Left ventricle myocardium inferior (tissue), 1 donor: ENCODE data around the gene PLD4. TPM values are rescaled to one million over a fixed set of nuclear protein-coding genes. Genes with fewer than 3 reads are reported as not detected.

Source experiments
- DNase-seq: peaks from one replicate; pipeline ENCODE4 v3.0.0-alpha.2; 2020
- H3K27ac ChIP-seq: fragments of 200-600 bp; replicated peaks from 2 replicates; pipeline ENCODE4 v1.8.0; 2021
- H3K27me3 ChIP-seq: fragments of 200-600 bp; 2 replicates; pipeline ENCODE4 v1.8.0; 2021; ENCODE audit warnings: low read depth
- H3K36me3 ChIP-seq: fragments of 200-600 bp; 2 replicates; pipeline ENCODE4 v1.8.0; 2021
- H3K4me1 ChIP-seq: fragments of 200-600 bp; 2 replicates; pipeline ENCODE4 v1.8.0; 2021
- H3K4me3 ChIP-seq: fragments of 200-600 bp; 2 replicates; pipeline ENCODE4 v1.8.0; 2021; ENCODE audit warnings: mild to moderate bottlenecking, moderate library complexity
- H3K9me3 ChIP-seq: fragments of 200-600 bp; replicated peaks from 2 replicates; pipeline ENCODE4 v1.8.0; 2021
- intact Hi-C: fragments of 100-400 bp; cut with micrococcal nuclease; formaldehyde crosslinking; loops from one replicate; pipeline ENCODE4 v1.11.0; 2022
- total RNA-seq: library from RNA; stranded (reverse); fragmentation: NEBNext Ultra II Directional; extraction: Animal tissue kit (Norgen Biotek cat#: 25700); gene quantifications from one replicate; pipeline ENCODE4 v1.2.1, GENCODE V29; 2021
- TF ChIP-seq, protein P1 (sequence below): fragments of 200-600 bp; IDR thresholded peaks from 2 replicates; pipeline ENCODE4 v1.8.0; 2021; ENCODE audit warnings: antibody characterized with exemption, mild to moderate bottlenecking, borderline replicate concordance
- donor health status: DM: no; HTN: yes; CAD: no; lungs with severe emphysema.

The PLD4 gene
- total RNA-seq, 1 donor from 2014 or later, result 0.44 TPM

DNA sequence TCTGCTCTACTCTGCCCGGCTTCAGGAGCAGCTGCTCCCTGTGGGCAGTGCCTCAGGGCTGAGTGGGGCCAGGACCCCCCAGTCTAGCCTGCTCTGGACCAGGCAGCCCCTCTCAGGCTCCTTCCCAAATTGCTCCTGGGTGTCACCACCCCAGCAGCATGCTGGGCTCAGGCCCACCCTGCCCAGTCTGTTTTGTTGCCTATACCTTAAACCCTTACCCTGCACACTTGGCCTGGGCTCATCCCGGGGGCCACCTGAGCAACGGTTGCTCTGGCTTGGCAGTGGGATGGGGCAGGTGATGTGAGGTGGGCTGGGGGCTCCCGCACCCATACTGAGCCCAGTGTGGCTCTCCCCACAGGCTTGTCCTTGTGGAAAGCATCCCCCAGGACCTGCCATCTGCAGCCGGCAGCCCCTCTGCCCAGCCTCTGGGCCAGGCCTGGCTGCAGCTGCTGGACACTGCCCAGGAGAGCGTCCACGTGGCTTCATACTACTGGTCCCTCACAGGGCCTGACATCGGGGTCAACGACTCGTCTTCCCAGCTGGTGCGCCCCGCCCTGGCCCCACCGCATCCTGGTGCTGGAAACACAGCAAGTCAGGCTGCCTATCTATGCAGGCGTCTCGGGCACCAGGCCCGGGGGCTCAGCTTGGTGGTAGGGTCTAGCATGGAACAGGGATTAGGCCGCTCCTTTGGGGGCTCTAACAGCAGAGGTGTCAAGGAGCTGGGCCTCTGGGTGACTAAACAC lies 3.9 kb downstream of the PLD4 start:
- H3K4me3 ChIP-seq, result no peak overlapping the region
- H3K4me1 ChIP-seq, result peaks cover 17% of the 10 kb centered on the region
- peaks cover 87% of the 10 kb centered on the region for H3K27me3 ChIP-seq
- peaks cover 9% of the 10 kb centered on the region for H3K9me3 ChIP-seq
- H3K27ac ChIP-seq, result no peak overlapping the region
- TF ChIP-seq, protein P1, sequence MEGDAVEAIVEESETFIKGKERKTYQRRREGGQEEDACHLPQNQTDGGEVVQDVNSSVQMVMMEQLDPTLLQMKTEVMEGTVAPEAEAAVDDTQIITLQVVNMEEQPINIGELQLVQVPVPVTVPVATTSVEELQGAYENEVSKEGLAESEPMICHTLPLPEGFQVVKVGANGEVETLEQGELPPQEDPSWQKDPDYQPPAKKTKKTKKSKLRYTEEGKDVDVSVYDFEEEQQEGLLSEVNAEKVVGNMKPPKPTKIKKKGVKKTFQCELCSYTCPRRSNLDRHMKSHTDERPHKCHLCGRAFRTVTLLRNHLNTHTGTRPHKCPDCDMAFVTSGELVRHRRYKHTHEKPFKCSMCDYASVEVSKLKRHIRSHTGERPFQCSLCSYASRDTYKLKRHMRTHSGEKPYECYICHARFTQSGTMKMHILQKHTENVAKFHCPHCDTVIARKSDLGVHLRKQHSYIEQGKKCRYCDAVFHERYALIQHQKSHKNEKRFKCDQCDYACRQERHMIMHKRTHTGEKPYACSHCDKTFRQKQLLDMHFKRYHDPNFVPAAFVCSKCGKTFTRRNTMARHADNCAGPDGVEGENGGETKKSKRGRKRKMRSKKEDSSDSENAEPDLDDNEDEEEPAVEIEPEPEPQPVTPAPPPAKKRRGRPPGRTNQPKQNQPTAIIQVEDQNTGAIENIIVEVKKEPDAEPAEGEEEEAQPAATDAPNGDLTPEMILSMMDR, result no peak
- H3K36me3 ChIP-seq, result no peaks in the 10 kb centered on the region
- intact Hi-C loops, result no loop called here
- peak; percentile 13 for DNase-seq

DNA sequence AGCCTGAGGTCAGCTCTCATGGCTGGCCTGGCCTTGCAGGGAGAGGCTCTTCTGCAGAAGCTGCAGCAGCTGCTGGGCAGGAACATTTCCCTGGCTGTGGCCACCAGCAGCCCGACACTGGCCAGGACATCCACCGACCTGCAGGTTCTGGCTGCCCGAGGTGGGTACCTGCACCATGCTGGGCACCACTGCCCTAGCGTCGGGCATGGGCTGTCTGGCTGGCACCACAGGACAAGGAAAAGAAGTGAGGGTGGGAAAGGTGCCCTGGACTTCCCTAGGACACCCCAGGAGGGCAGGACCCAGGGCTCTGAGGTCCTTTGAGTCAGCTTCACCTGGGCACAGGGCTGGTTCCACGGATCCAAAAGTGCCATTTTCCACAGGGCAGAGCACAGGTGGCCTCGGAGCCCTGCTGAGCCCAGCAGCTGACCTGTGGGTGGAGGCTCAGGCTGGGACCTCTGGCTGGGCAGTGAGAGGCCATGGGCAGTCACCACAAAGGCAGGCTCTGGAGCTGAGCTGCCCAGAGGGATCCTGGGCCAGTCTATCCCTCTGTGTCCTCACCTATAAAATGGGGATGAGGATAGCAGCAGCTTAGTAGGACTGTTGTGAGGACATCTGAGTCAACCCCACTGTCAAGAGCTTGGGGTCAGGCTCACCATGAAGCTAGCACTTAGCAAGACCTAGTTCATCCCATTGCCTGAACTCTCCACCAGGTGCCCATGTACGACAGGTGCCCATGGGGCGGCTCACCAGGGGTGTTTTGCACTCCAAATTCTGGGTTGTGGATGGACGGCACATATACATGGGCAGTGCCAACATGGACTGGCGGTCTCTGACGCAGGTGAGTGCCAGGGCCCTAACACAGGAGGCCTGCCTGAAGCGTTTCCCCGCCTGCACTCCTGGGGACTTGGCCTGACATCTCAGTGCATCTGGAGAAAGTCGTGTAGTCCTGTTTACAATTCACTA lies 4.9 kb downstream of the PLD4 start:
- intact Hi-C loops, result no loop called here
- DNase-seq, result peak; percentile 8
- peaks cover 21% of the 10 kb centered on the region for H3K4me1 ChIP-seq

DNA sequence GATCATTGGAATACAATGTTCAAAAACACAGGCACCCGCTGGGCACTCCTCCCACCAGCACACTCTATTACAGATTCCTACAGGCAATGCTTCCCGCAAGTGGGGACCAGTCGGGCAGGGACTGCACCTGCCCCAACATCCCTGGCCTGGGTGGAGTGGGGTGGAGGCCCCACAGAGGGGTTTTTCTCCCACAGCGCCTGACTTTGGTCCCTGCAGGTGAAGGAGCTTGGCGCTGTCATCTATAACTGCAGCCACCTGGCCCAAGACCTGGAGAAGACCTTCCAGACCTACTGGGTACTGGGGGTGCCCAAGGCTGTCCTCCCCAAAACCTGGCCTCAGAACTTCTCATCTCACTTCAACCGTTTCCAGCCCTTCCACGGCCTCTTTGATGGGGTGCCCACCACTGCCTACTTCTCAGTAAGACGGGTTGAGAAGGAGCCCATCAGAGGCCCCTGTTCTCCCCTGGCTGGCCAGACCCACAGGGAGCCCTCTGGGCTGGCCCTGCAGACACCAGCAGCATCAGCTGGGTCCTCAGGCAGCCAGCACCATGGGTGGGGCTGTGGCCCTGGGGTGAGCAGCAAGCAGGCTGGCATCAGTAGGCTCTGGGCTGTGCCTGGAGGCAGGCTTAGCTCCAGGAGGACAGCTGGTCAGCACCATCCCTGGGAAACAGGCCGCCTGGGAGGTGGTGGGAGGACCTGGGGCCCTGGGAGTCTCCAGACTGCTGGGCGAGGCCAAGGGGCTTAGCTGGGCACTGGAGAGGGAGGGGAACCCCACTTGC lies 6.0 kb downstream of the PLD4 start:
- intact Hi-C loops, result no loop called here
- H3K9me3 ChIP-seq, result no peaks in the 10 kb centered on the region
- DNase-seq, result peak; percentile 7

More for the DNA sequence above, 4.9 kb downstream of the PLD4 start:
- H3K27me3 ChIP-seq, result peaks cover 85% of the 10 kb centered on the region
- H3K9me3 ChIP-seq, result peaks cover 2% of the 10 kb centered on the region
- H3K27ac ChIP-seq, result no peak overlapping the region
- TF ChIP-seq, protein P1, result no peak
- no peak overlapping the region for H3K4me3 ChIP-seq
- H3K36me3 ChIP-seq, result no peaks in the 10 kb centered on the region

DNA sequence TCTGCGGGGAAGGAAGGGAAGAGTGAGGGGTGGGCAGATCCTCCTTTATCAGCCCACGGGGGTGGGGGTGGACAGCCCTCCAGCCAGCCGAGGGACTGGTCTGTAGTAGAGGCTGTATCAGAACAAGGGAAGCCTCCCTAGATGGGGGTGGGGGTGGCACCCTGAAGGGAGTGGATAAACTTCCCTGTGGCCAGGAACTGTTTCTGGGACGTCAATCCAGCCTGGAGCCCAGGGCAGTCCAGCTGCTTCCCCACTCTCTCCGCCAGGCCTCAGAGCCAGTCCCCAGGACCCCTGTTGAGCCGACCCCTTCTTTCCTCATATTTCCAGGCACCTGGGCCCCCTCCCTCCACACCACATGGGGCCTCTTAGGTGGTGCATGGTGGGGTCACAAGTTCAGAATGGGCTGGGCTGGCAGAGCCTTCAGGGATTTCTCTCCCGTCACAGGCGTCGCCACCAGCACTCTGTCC lies 6.7 kb downstream of the PLD4 start:
- no peak overlapping the region for H3K4me3 ChIP-seq
- no peak for DNase-seq
- intact Hi-C loops, result no loop called here
- peaks cover 83% of the 10 kb centered on the region for H3K27me3 ChIP-seq
- no peak overlapping the region for H3K27ac ChIP-seq
- H3K9me3 ChIP-seq, result no peaks in the 10 kb centered on the region
- peaks cover 21% of the 10 kb centered on the region for H3K4me1 ChIP-seq
- TF ChIP-seq, protein P1, result no peak
- no peaks in the 10 kb centered on the region for H3K36me3 ChIP-seq

More for the DNA sequence above, 6.0 kb downstream of the PLD4 start:
- Histone ChIP-seq H3K4me1 (peaks cover 21% of the 10 kb centered on the region), H3K27me3 (peaks cover 84% of the 10 kb centered on the region), H3K36me3 (no peaks in the 10 kb centered on the region), H3K4me3 (no peak overlapping the region), H3K27ac (no peak overlapping the region)
- TF ChIP-seq, protein P1, result no peak
